Measurements from ENCODE around the gene ZC3HAV1L.

The ZC3HAV1L gene

DNA sequence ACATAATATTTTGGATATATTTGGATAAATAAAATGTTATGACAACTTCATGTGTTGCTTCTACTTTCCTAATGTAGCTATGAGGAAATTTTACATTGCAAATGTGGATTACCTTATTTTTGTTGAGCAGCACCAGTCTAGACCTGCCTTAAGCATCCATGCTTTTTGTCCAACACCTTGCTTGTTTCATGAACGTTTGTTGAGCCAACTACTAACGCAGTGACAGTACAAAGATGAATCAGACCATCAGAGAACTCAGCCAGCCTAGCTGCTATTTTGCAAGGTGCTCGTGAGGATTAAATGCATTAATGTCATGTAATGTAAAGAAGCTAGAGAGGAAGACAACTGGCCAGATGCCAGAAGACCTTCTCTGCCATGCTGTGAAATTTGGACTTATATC, 1.1 kb upstream of the ZC3HAV1L start:
- peak overlapping the region; percentile 82 for H3K27ac ChIP-seq
- CTCF ChIA-PET = interaction anchor here (0.5 to 1.3 kb wide), 4 partner anchors 20 to 447 kb away, joined by 3 read pairs; partner anchors contain the start of gene KLRG2
- TF ChIP-seq, protein P1, sequence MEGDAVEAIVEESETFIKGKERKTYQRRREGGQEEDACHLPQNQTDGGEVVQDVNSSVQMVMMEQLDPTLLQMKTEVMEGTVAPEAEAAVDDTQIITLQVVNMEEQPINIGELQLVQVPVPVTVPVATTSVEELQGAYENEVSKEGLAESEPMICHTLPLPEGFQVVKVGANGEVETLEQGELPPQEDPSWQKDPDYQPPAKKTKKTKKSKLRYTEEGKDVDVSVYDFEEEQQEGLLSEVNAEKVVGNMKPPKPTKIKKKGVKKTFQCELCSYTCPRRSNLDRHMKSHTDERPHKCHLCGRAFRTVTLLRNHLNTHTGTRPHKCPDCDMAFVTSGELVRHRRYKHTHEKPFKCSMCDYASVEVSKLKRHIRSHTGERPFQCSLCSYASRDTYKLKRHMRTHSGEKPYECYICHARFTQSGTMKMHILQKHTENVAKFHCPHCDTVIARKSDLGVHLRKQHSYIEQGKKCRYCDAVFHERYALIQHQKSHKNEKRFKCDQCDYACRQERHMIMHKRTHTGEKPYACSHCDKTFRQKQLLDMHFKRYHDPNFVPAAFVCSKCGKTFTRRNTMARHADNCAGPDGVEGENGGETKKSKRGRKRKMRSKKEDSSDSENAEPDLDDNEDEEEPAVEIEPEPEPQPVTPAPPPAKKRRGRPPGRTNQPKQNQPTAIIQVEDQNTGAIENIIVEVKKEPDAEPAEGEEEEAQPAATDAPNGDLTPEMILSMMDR (conservative IDR thresholded peaks at IDR 0.05; ENCODE audit: low read depth) = no peak
- POLR2A ChIA-PET (ENCODE audit: low non-redundant PET) = no interaction called here
- no peak for DNase-seq (ENCODE audit: low spot score)

GRCh38 chr7:139034855-139035585, 822 bp downstream of the ZC3HAV1L start:
- DNase-seq (ENCODE audit: low spot score) = peak; percentile 34
- TF ChIP-seq, protein P1 (conservative IDR thresholded peaks at IDR 0.05; ENCODE audit: low read depth) = no peak
- ChIA-PET CTCF (interaction anchor here (0.7 to 1.2 kb wide), 4 partner anchors 18 to 38 kb away, joined by 3 read pairs; no protein-coding TSS in a partner anchor), POLR2A (ENCODE audit: low non-redundant PET) (no interaction called here)
- peak overlapping the region; percentile 82 for H3K27ac ChIP-seq

GRCh38 chr7:139034336-139034735, 1.5 kb downstream of the ZC3HAV1L start:
- DNase-seq (ENCODE audit: low spot score) = peak; percentile 14
- H3K27ac ChIP-seq = no peak overlapping the region; the same call in 1 of the 2 replicates
- TF ChIP-seq, protein P1 (conservative IDR thresholded peaks at IDR 0.05; ENCODE audit: low read depth) = no peak
- CTCF ChIA-PET = interaction anchor here (0.9 to 1.2 kb wide), 2 partner anchors 18 to 20 kb away, joined by 3 read pairs; no protein-coding TSS in a partner anchor
- POLR2A ChIA-PET (ENCODE audit: low non-redundant PET) = no interaction called here

GRCh38 chr7:139033346-139034114, 2.3 kb downstream of the ZC3HAV1L start:
- TF ChIP-seq, protein P1 (conservative IDR thresholded peaks at IDR 0.05; ENCODE audit: low read depth) = no peak
- POLR2A ChIA-PET (ENCODE audit: low non-redundant PET) = no interaction called here
- no peak for DNase-seq (ENCODE audit: low spot score)
- CTCF ChIA-PET = interaction anchor here (1.6 kb wide), 1 partner anchor 16 kb away, joined by 3 read pairs; no protein-coding TSS in a partner anchor
- no peak overlapping the region for H3K27ac ChIP-seq

GRCh38 chr7:139032473-139032872, 3.4 kb downstream of the ZC3HAV1L start:
- H3K27ac ChIP-seq = no peak overlapping the region
- DNase-seq (ENCODE audit: low spot score) = no peak
- TF ChIP-seq, protein P1 (conservative IDR thresholded peaks at IDR 0.05; ENCODE audit: low read depth) = no peak
- CTCF ChIA-PET = interaction anchor here (1.6 kb wide), 1 partner anchor 15 kb away, joined by 3 read pairs; no protein-coding TSS in a partner anchor
- POLR2A ChIA-PET (ENCODE audit: low non-redundant PET) = no interaction called here

DNA sequence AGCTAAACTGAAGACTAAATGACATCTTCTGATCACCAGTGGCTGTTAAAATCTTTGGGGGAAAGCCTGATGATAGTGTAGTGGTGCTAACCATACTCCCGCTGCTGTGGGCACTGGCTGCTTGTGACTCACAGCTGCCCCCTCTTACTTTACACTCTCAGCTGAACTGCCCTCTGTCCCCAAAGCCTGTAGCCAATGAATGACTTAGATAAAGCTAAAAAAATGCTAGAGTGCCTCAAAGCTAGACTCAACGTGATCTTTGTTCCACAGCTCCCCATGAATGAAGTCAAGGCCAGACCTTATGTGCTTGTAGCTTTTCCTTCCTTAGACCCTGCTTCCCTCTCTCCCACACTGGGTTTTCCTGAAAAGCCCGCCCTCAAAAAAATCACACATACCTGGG, 6.5 kb downstream of the ZC3HAV1L start:
- no peak for DNase-seq (ENCODE audit: low spot score)
- no peak overlapping the region for H3K27ac ChIP-seq
- ChIA-PET POLR2A (ENCODE audit: low non-redundant PET) (no interaction called here), CTCF (no interaction called here)
- TF ChIP-seq, protein P1 (conservative IDR thresholded peaks at IDR 0.05; ENCODE audit: low read depth) = no peak

Measured in RWPE1 (cell line).